ENCODE data around the gene SMIM22. TPM values are rescaled to one million over a fixed set of nuclear protein-coding genes. Genes with fewer than 3 reads are reported as not detected.

SMIM22 gene
- polyA plus RNA-seq, 4 donors = 134 to 1,710 (median 721) TPM

DNA sequence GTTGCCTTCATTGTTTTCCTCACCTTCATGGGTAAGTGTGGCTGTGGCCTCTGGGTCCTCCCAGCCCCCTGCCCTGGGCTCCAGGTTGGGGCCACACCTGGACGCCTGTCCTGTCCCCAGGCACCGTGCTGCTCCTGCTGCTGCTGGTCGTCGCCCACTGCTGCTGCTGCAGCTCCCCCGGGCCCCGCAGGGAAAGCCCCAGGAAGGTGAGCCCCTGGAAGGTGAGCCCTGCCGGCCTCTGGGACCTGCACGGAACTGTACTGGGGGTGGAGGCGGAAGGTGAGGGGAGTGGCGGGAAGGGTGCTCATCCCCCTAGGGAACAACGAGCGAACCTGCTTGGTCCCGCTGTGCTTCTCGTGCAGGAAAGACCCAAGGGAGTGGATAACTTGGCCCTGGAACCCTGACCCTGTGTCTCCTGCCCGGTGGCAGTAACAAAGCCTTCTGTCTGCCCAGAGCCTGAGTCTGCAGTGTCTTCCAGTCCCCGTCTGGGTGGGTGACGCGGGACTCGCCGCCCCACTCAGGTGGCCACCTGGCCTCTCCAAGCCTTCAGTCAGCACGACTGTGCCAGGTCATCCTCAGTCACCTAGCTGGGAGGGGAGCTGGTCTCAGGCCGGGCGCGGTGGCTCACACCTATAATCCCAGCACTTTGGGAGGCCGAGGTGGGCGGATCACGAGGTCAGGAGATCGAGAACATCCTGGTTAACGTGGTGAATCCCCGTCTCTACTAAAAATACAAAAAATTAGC, 831 bp downstream of the SMIM22 start:
- WGBS, 3 donors = 35 to 79% (median 48%) methylated on average over 29 to 30 of the region's 30 CpGs
- Histone ChIP-seq H3K36me3 (ENCODE audit: control insufficient read depth in 3 of 3, insufficient read depth in 2 of 3, low read depth in 1 of 3, low read length in 3 of 3) (peaks cover 0 to 49% (median 0%) of the 10 kb centered on the region in 3 donors), H3K27ac (ENCODE audit: low read depth in 1 of 3, low read length in 2 of 3) (peak overlapping the region; percentile 43 to 64 (median 52)), H3K4me3 (ENCODE audit: low read depth in 1 of 3, low read length in 3 of 3) (peak overlapping the region; percentile 51 to 76 (median 68)), H3K4me1 (ENCODE audit: control insufficient read depth in 3 of 3, insufficient read depth in 2 of 3, low read depth in 1 of 3, low read length in 2 of 3) (peaks cover 0 to 31% (median 2%) of the 10 kb centered on the region in 3 donors), H3K9me3 (ENCODE audit: control insufficient read depth in 2 of 2, insufficient read depth in 1 of 2, low read depth in 1 of 2, low read length in 1 of 2) (no peaks in the 10 kb centered on the region), H3K27me3 (ENCODE audit: control insufficient read depth in 3 of 3, insufficient read depth in 3 of 3, low read length in 3 of 3) (no peaks in the 10 kb centered on the region)
- DNase-seq = peak in 1 of 2 donors; percentile 40
- no peak for FAIRE-seq

DNA sequence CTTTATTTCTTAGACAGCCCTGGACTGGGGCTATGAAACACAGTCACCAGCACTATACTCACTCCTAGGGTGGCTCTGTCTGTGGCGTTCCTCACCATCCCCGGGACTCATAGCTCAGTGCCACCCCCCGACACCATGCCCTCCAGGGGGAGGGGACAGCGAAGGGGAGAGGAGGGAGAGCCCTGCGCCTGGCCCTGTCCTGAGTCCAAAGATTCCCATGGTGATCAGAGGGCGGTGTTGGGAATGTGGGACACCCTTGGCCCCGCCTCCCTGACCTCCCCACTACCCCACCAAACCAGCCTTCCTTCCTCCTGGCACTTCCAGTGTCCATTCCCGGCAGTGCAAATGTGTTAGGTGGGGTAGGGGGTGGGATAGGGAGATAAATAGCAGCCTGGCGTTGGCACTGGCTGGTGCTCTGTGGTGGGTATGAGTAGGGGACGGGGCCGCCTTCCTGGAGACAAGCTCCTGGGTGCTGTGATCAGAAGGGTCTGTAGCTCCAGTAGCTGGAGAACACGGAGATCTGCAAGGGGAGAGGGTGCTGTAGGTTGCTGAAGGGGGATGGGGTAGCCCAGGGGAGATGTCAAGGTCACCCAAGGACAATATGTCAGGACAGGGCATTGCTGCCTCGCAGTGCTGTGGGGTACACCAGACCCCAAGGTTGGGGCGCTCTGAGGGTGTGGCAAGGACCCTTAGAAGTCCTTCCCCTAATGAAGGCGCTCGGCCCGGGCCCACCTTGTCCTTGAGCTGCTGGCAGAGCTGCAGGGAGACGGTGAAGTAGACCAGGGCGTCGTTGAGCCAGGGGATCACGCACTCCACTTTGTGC, 2.0 kb downstream of the SMIM22 start:
- FAIRE-seq (no peak), DNase-seq (peak; percentile 59 to 87)
- Histone ChIP-seq H3K36me3 (ENCODE audit: control insufficient read depth in 3 of 3, insufficient read depth in 2 of 3, low read depth in 1 of 3, low read length in 3 of 3) (peaks cover 0 to 52% (median 0%) of the 10 kb centered on the region in 3 donors), H3K27me3 (ENCODE audit: control insufficient read depth in 3 of 3, insufficient read depth in 3 of 3, low read length in 3 of 3) (no peaks in the 10 kb centered on the region), H3K9me3 (ENCODE audit: control insufficient read depth in 2 of 2, insufficient read depth in 1 of 2, low read depth in 1 of 2, low read length in 1 of 2) (no peaks in the 10 kb centered on the region), H3K27ac (ENCODE audit: low read depth in 1 of 3, low read length in 2 of 3) (peak overlapping the region in 2 of 3 donors; percentile 15 to 37), H3K4me1 (ENCODE audit: control insufficient read depth in 3 of 3, insufficient read depth in 2 of 3, low read depth in 1 of 3, low read length in 2 of 3) (peaks cover 0 to 38% (median 2%) of the 10 kb centered on the region in 3 donors), H3K4me3 (ENCODE audit: low read depth in 1 of 3, low read length in 3 of 3) (peak overlapping the region in 1 of 3 donors; percentile 26)
- WGBS, 3 donors = 69 to 84% (median 72%) methylated on average over 20 to 21 of the region's 21 CpGs

DNA sequence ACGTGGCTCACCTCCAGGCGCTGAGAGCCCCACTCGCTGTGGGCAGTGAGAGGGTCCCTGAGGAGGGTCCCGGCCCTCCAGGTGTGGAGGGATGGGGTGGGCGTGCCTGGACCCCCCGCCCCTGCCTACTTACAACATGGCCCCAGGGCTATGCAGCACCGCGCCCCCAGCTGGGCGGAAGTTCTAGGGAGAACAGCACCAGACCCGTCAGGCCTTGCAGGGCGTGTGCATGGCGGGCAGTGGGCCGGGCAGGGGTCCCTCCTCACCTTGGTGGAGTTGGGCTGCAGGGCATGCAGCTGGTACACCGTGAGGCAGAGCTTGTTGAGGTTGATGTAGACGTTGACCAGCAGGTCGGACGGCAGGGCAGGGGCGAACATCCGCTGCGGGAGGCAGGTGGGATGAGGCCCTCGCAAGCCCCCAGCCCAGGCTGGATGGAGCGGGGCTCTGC, 2.7 kb downstream of the SMIM22 start:
- Histone ChIP-seq H3K36me3 (ENCODE audit: control insufficient read depth in 3 of 3, insufficient read depth in 2 of 3, low read depth in 1 of 3, low read length in 3 of 3) (peaks cover 0 to 52% (median 0%) of the 10 kb centered on the region in 3 donors), H3K27me3 (ENCODE audit: control insufficient read depth in 3 of 3, insufficient read depth in 3 of 3, low read length in 3 of 3) (no peaks in the 10 kb centered on the region), H3K9me3 (ENCODE audit: control insufficient read depth in 2 of 2, insufficient read depth in 1 of 2, low read depth in 1 of 2, low read length in 1 of 2) (no peaks in the 10 kb centered on the region), H3K27ac (ENCODE audit: low read depth in 1 of 3, low read length in 2 of 3) (no peak overlapping the region), H3K4me3 (ENCODE audit: low read depth in 1 of 3, low read length in 3 of 3) (no peak overlapping the region), H3K4me1 (ENCODE audit: control insufficient read depth in 3 of 3, insufficient read depth in 2 of 3, low read depth in 1 of 3, low read length in 2 of 3) (peaks cover 0 to 38% (median 2%) of the 10 kb centered on the region in 3 donors)
- no peak for DNase-seq
- WGBS, 3 donors = 90 to 94% (median 92%) methylated on average over 22 of the region's 22 CpGs
- FAIRE-seq = no peak

DNA sequence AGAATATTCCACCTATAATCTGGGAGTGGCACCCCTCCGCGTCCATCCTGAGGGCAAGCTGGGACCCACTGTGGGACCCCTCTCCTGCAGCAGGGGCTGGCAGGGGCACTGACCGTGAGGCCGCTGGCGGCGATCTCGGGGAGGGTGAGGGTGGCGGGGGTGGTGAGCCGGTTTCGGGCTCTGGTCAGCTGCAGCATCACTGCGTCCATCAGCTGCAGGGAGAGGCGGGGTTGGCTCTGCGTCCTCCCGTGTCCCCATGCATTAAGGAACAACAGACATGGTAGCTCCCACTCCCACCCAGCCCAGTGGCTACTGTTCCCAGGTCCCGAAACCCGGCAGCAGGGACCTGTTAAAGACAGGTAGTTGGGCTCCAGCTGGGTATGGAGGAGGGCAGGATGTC, 3.3 kb downstream of the SMIM22 start:
- no peak overlapping the region for H3K27ac ChIP-seq (ENCODE audit: low read depth in 1 of 3, low read length in 2 of 3)
- DNase-seq (no peak), FAIRE-seq (no peak)
- WGBS, 3 donors = 85 to 93% (median 86%) methylated on average over 9 to 16 of the region's 16 CpGs
- H3K36me3 ChIP-seq (ENCODE audit: control insufficient read depth in 3 of 3, insufficient read depth in 2 of 3, low read depth in 1 of 3, low read length in 3 of 3) = peaks cover 0 to 53% (median 0%) of the 10 kb centered on the region in 3 donors
- no peaks in the 10 kb centered on the region for H3K9me3 ChIP-seq (ENCODE audit: control insufficient read depth in 2 of 2, insufficient read depth in 1 of 2, low read depth in 1 of 2, low read length in 1 of 2)
- no peaks in the 10 kb centered on the region for H3K27me3 ChIP-seq (ENCODE audit: control insufficient read depth in 3 of 3, insufficient read depth in 3 of 3, low read length in 3 of 3)
- H3K4me3 ChIP-seq (ENCODE audit: low read depth in 1 of 3, low read length in 3 of 3) = no peak overlapping the region
- peaks cover 0 to 38% (median 2%) of the 10 kb centered on the region in 3 donors for H3K4me1 ChIP-seq (ENCODE audit: control insufficient read depth in 3 of 3, insufficient read depth in 2 of 3, low read depth in 1 of 3, low read length in 2 of 3)

DNA sequence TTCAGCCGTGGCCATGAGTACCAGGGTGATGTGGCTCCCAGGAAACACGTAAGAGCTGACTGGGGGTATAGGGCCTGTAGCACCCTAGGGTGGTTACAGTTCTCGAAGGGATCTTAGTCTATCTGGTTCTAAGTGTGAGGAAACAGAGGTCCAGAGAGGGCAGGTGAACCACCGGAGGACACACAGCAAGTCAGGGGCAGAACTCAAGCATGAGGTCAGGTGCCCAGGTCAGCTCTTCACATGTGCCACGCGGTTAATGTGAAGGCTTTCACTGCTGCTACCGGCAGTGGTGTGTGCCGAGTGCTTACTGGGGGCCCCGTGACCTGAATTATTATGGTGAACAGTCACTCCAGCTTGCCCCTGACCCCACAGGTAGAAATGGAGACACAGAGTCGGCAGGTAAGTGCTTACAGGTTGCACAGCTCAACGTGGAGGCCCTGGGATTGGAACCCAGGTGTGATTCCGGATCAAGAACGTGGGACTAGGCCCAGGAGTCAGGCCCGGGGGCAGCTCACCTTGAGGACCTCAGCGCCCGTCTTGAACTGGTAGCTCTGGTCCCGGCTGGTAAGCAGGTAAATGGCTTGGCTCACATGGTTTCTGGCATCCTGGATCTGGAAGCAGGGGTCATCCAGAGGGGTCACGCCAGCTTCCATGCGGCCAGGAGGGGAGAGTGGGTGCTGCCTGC, 4.1 kb downstream of the SMIM22 start:
- no peak for DNase-seq
- peaks cover under 1 to 61% (median under 1%) of the 10 kb centered on the region in 3 donors for H3K36me3 ChIP-seq (ENCODE audit: control insufficient read depth in 3 of 3, insufficient read depth in 2 of 3, low read depth in 1 of 3, low read length in 3 of 3)
- no peaks in the 10 kb centered on the region for H3K27me3 ChIP-seq (ENCODE audit: control insufficient read depth in 3 of 3, insufficient read depth in 3 of 3, low read length in 3 of 3)
- FAIRE-seq = no peak
- WGBS, 3 donors = 85 to 92% (median 90%) methylated on average over 19 of the region's 19 CpGs
- no peaks in the 10 kb centered on the region for H3K9me3 ChIP-seq (ENCODE audit: control insufficient read depth in 2 of 2, insufficient read depth in 1 of 2, low read depth in 1 of 2, low read length in 1 of 2)
- peaks cover 0 to 38% (median 2%) of the 10 kb centered on the region in 3 donors for H3K4me1 ChIP-seq (ENCODE audit: control insufficient read depth in 3 of 3, insufficient read depth in 2 of 3, low read depth in 1 of 3, low read length in 2 of 3)
- H3K27ac ChIP-seq (ENCODE audit: low read depth in 1 of 3, low read length in 2 of 3) = no peak overlapping the region
- no peak overlapping the region for H3K4me3 ChIP-seq (ENCODE audit: low read depth in 1 of 3, low read length in 3 of 3)

DNA sequence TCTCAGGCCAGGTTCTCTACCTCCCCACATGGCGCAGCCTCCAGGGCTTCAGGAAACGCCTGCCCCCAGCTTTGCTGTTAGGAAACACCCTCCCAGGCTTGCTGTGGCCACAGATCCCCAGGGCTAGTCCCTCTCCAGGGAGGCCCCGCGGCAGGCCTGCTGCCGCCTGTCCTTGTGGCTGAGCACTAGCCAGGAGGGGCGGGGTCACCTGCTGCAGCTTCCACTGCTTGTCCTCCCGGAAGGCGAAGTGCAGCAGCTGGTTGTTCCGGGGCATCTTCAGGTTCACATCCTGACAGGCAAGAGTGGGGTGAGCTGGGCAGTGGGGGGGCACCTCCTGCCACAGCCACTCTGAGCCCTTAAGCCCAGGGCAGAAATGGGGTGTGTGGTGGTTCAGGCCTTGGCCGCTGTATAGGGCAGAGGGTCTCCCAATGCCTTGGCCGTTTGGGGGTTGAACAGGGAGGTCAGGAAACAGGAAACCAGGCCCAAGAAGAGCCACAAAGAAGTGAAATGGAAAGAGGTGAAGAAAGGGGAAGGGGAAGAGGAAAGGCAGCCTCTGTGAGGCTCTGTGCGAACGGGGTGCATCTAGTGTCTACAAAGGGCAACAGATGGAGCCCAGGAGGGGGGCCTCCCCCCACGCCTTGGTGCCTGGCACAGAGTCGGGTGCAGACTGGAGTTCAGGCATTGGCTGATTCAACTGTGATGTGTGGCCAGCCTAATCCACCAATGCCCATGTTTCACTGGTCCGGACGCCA, 5.3 kb downstream of the SMIM22 start:
- no peaks in the 10 kb centered on the region for H3K27me3 ChIP-seq (ENCODE audit: control insufficient read depth in 3 of 3, insufficient read depth in 3 of 3, low read length in 3 of 3)
- WGBS, 3 donors = 37 to 55% (median 48%) methylated on average over 17 of the region's 17 CpGs
- no peak overlapping the region for H3K4me3 ChIP-seq (ENCODE audit: low read depth in 1 of 3, low read length in 3 of 3)
- H3K36me3 ChIP-seq (ENCODE audit: control insufficient read depth in 3 of 3, insufficient read depth in 2 of 3, low read depth in 1 of 3, low read length in 3 of 3) = peaks cover 1 to 73% (median 9%) of the 10 kb centered on the region in 3 donors
- H3K9me3 ChIP-seq (ENCODE audit: control insufficient read depth in 2 of 2, insufficient read depth in 1 of 2, low read depth in 1 of 2, low read length in 1 of 2) = no peaks in the 10 kb centered on the region
- FAIRE-seq (no peak), DNase-seq (peak; percentile 71 to 78)
- H3K4me1 ChIP-seq (ENCODE audit: control insufficient read depth in 3 of 3, insufficient read depth in 2 of 3, low read depth in 1 of 3, low read length in 2 of 3) = peaks cover 0 to 36% (median 2%) of the 10 kb centered on the region in 3 donors
- peak overlapping the region; percentile 21 to 94 (median 90) for H3K27ac ChIP-seq (ENCODE audit: low read depth in 1 of 3, low read length in 2 of 3)

DNA sequence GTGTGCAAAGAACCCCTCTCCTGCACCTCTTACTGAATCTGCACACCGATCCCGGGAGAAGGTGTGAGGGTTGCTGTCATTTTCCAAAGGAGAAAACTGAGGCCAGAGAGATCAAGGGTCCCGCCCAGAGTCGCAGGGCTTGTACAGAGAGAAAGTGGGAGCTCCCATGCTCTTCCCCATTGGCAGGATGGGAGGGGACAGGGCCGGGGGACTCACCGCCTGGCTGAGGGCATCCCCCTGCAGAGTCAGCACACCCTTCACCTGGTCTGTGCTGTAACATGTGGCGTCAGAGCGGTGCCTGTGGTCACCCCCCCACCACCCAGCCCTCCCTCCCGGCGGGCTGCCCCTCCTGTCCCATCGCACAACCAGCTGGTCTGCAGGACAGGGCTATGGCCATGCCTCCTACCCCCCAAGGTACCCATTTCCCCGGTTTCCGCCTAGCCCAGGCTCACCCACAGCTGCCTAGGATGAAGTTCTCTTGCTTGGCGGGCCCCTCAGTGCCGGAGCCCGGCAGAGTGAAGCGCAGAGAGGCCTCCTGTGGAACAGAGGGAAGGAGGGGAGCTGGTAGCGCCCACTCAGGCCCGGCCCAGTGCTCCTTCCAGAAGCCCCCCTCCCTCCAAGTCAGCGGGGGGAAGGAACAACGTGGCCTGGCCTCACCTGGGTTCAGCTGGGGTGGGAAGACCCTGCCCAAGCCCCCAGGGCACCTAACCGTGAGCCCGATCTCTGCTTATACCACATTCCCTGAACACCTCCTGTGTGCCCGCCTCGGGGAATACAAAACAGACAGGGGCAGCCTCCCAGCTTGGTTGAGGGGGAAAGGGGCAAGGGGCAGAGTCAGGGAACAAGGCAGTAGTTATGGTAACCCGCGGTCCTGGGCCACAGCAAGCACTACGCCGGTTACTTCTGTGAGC, 6.1 kb downstream of the SMIM22 start:
- DNase-seq (peak in 1 of 2 donors; percentile 17), FAIRE-seq (no peak)
- Histone ChIP-seq H3K36me3 (ENCODE audit: control insufficient read depth in 3 of 3, insufficient read depth in 2 of 3, low read depth in 1 of 3, low read length in 3 of 3) (peaks cover 4 to 75% (median 13%) of the 10 kb centered on the region in 3 donors), H3K27ac (ENCODE audit: low read depth in 1 of 3, low read length in 2 of 3) (peak overlapping the region; percentile 89 to 94 (median 90)), H3K27me3 (ENCODE audit: control insufficient read depth in 3 of 3, insufficient read depth in 3 of 3, low read length in 3 of 3) (no peaks in the 10 kb centered on the region), H3K4me3 (ENCODE audit: low read depth in 1 of 3, low read length in 3 of 3) (peak overlapping the region; percentile 64 to 78 (median 71)), H3K4me1 (ENCODE audit: control insufficient read depth in 3 of 3, insufficient read depth in 2 of 3, low read depth in 1 of 3, low read length in 2 of 3) (peaks cover 0 to 30% (median 2%) of the 10 kb centered on the region in 3 donors), H3K9me3 (ENCODE audit: control insufficient read depth in 2 of 2, insufficient read depth in 1 of 2, low read depth in 1 of 2, low read length in 1 of 2) (no peaks in the 10 kb centered on the region)
- WGBS, 3 donors = 18 to 50% (median 35%) methylated on average over 25 to 29 of the region's 29 CpGs

Measured in small intestine (tissue), 7 donors.